Neural cell (in vitro differentiated cells): ENCODE data around the gene FBP1.

Experiments used
- EZH2 ChIP-seq: fragments of 200-600, 300-800 bp; shearing (Covaris generic), sonication (generic); IDR thresholded peaks from 2 replicates; pipeline ENCODE4 v1.6.1; 2014; ENCODE audit warnings: antibody characterized with exemption, low read length, borderline replicate concordance, mild to moderate bottlenecking; ENCODE audit not compliant: insufficient read depth, poor library complexity, severe bottlenecking
- POLR2AphosphoS5 ChIP-seq: IDR thresholded peaks from 2 replicates; pipeline ENCODE4 v1.6.1; 2012
- RAD21 ChIP-seq: fragments of 450-650 bp; conservative IDR thresholded peaks from 2 replicates; pipeline ENCODE4 v1.6.1; 2014; ENCODE audit warnings: antibody characterized with exemption, mild to moderate bottlenecking, moderate library complexity
- TAF1 ChIP-seq: IDR thresholded peaks from 2 replicates; pipeline ENCODE4 v1.6.1; 2012; ENCODE audit warnings: low read depth
- TF ChIP-seq, protein P1 (sequence below): fragments of 450-650 bp; IDR thresholded peaks from 2 replicates; pipeline ENCODE4 v1.5.1; 2014; ENCODE audit warnings: antibody characterized with exemption, mild to moderate bottlenecking, moderate library complexity; ENCODE audit not compliant: poor library complexity, severe bottlenecking
- TF ChIP-seq, protein P2 (sequence below): IDR thresholded peaks from 2 replicates; pipeline ENCODE4 v1.6.1; 2012; ENCODE audit warnings: borderline replicate concordance

DNA sequence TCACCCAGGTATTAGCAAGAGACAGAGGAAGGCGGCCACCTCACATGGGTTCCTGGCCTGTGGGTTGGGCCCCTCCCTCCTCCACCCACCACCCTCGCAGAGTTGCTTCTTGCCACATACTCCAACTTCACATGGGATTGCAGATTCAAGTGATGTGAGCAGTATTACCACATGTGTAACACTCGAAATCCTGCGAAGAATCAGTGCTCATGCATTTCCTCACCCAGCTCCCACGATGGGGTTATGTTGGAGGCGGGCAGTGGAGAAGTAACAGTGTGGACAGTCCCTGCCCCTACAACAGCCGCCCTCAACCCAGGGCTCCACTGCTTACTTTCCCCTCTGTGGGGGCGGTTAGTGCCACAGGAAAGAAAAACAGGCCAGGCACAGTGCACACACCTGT is 3.9 kb upstream of the FBP1 start:
- no peak for TF ChIP-seq EZH2
- TF ChIP-seq, protein P1, sequence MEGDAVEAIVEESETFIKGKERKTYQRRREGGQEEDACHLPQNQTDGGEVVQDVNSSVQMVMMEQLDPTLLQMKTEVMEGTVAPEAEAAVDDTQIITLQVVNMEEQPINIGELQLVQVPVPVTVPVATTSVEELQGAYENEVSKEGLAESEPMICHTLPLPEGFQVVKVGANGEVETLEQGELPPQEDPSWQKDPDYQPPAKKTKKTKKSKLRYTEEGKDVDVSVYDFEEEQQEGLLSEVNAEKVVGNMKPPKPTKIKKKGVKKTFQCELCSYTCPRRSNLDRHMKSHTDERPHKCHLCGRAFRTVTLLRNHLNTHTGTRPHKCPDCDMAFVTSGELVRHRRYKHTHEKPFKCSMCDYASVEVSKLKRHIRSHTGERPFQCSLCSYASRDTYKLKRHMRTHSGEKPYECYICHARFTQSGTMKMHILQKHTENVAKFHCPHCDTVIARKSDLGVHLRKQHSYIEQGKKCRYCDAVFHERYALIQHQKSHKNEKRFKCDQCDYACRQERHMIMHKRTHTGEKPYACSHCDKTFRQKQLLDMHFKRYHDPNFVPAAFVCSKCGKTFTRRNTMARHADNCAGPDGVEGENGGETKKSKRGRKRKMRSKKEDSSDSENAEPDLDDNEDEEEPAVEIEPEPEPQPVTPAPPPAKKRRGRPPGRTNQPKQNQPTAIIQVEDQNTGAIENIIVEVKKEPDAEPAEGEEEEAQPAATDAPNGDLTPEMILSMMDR = no peak
- no peak for TF ChIP-seq POLR2AphosphoS5
- TF ChIP-seq, protein P2, sequence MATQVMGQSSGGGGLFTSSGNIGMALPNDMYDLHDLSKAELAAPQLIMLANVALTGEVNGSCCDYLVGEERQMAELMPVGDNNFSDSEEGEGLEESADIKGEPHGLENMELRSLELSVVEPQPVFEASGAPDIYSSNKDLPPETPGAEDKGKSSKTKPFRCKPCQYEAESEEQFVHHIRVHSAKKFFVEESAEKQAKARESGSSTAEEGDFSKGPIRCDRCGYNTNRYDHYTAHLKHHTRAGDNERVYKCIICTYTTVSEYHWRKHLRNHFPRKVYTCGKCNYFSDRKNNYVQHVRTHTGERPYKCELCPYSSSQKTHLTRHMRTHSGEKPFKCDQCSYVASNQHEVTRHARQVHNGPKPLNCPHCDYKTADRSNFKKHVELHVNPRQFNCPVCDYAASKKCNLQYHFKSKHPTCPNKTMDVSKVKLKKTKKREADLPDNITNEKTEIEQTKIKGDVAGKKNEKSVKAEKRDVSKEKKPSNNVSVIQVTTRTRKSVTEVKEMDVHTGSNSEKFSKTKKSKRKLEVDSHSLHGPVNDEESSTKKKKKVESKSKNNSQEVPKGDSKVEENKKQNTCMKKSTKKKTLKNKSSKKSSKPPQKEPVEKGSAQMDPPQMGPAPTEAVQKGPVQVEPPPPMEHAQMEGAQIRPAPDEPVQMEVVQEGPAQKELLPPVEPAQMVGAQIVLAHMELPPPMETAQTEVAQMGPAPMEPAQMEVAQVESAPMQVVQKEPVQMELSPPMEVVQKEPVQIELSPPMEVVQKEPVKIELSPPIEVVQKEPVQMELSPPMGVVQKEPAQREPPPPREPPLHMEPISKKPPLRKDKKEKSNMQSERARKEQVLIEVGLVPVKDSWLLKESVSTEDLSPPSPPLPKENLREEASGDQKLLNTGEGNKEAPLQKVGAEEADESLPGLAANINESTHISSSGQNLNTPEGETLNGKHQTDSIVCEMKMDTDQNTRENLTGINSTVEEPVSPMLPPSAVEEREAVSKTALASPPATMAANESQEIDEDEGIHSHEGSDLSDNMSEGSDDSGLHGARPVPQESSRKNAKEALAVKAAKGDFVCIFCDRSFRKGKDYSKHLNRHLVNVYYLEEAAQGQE = no peak
- TF ChIP-seq RAD21 = no peak
- no peak for TF ChIP-seq TAF1
